Stimulated activated naive CD4-positive, alpha-beta T cell (primary cell): ENCODE measurements around the gene BFSP2.

Experiments used
- DNase-seq, 6 experiments: peaks; one replicate each; lab custom pipeline; 2025; lab: John Stamatoyannopoulos, UW

Gene BFSP2

GRCh38 chr3:133383175-133383574 is 16.7 kb upstream of the BFSP2 start:
- DNase-seq = no peak

DNA sequence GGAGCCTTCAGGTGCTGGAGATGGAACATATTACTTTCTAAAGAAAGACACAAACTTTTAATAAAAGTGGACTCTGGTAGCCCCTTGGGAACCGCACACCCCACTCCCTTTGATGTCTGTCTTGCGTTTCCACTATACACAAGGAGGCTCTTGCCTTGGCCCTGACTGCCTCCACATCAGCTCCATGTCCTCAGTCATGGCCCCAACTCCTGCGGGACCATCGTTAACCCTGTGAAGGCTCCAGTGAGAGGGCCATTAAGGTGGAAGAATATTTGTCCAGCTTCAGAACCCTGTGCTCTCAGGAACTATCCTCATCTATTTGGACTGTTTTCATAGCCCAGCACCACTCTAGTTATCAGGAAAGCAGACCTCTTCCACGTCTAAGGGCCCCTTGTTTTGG is 16.1 kb upstream of the BFSP2 start:
- no peak for DNase-seq

DNA sequence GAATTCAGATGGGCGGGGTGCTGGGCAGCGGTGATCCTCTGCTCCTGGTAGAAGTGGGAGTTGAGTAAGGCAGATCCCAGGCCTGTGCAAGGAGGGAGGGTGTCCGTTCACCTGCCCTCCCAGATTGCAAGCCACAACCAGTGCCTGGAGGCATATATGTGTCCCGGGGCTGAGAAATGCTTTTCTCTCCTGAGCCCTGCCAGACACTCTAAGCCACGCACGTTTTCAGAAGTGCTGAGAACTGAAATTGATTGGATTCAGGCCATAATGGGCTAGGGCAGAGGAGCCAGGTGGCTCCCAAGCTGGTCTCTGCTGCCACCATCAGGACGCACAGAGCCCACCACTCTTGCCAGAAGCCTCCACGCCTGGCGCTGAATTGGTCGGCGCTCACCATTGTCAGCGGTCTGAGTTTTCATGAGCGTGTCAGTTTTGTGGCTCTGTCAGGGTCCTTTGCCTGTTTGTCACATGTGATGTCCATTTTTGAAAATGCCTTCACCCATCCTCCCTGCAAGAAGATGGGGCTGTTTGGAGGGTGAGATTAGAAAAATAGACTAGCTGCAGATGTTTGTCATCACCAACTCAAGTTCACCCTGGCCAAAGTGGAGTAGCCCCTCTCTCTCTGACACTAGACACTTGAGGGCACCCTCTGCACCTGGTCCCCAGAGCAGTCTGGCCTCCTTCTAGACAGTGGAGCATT is 15.4 kb upstream of the BFSP2 start:
- DNase-seq = no peak

DNA sequence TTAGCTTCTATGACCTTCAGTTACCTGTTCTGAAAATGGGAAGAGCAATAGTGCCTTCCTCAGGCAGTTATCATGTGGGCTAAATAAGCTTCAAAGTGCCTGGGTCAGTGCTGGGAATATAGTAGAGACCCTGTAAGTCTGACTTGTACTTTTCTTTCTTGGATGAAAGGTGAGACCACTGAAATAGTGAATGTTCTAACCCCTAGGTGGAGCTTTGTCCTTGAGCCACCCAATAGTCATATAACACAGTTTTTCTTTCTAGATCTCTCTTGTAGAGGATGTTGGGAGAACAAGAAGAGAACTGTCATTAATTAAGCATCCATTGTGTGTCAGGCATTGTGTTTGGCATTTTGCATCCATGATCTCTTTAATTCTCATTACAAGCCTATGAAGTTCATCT is 13.0 kb upstream of the BFSP2 start:
- DNase-seq = no peak

DNA sequence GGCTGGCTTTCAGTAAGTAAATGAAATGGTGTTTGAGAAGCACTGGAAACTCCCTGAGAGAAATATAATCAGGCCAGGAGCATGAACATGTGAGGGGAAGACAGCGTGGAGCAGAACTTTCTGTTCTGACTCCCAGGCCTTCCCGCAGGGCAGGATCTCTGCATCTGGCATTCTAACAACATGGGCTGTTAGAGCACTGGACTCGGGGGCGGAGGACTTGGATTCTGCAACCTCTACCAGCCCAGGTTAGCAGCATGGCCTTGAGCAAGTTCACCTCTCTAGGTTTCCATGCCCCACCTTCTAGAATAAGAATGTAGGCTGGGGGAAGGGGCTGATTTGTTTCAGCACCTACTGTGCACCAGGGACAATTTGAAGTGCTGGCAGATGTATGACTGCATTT is 12.5 kb upstream of the BFSP2 start:
- no peak for DNase-seq

GRCh38 chr3:133388696-133389395 is 11.0 kb upstream of the BFSP2 start:
- no peak for DNase-seq

GRCh38 chr3:133390715-133391114 is 9.1 kb upstream of the BFSP2 start:
- DNase-seq = no peak

- no peak for DNase-seq
Observed at GRCh38 chr3:133393204-133393603, 6.7 kb upstream of the BFSP2 start.

DNA sequence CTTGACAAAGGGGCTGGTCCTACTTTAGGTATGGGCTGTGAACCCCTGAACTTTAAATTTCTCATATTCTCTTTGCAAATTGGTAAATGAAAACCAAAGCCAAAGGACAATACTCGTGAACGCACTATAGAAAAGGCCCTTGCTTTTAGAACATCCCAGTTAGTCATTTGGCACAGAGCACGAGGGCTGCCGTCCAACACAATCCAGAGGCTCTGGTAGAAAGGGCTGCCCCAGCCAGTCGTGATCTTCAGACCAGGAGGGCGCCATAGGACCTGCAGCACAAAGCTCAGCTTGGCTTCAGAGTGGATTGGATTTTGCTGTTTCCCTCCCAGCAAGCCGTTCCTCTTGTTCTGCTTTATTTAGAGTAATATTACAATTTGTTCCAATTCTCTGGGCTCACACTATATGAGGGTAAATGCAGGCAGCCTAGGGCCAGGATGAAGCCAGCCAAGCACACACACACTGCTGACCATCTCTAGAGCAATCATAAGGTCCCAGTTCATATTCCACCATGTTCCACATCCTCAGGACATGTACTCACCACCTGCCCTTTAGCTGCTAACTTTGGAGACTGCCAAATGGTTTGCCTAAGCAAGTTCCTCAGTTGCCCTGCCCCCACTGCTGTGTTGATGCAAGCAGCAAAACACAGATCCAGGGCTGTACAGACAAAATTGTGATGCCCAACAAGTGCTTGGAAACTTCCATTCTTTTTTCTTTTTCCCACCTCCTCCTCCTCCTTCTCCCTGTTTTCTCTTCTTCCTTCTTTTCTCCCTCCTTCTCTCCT is 6.0 kb upstream of the BFSP2 start:
- DNase-seq = no peak

GRCh38 chr3:133394561-133395311 is 5.1 kb upstream of the BFSP2 start:
- no peak for DNase-seq

GRCh38 chr3:133396906-133397305 is 3.0 kb upstream of the BFSP2 start:
- DNase-seq = no peak

DNA sequence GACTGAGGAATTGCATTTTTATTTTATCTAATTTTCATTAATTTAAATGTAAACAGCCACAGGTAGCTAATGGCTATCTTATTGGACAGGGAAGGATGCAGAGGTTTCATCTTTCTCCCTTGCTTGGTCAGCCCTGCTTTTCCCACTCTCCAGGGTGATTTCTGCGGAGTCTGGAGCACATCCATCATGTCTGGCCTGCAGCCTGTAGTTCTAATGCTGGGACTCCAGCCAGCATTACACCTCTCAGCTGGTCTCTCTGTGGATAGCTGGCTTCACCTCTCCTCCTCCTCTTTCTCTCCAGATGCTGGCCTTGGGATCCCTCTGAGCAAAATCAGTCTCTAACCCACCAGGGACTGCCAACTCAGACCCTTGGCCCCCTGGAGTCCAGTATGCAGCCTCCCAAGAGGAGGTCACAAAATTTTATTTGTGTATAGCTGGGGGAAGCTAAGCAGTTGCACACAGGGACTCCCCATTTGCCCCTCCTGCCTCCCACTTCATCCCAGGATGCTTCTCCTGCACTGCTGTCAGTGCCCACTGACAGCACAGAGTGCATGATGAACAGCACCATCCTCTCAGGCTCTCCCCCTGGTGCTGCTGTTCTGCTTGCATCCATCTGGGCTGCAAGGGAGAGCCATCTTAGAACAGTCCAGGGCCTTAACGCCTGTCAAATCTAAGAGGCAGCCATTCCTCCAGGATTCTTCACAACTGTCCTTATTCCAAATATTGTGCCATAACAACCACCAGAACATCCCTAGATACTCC is 1.7 kb downstream of the BFSP2 start:
- DNase-seq = no peak

GRCh38 chr3:133404920-133405319 is 5.1 kb downstream of the BFSP2 start:
- no peak for DNase-seq

- no peak for DNase-seq
Observed at GRCh38 chr3:133408366-133408765, 8.5 kb downstream of the BFSP2 start.

DNA sequence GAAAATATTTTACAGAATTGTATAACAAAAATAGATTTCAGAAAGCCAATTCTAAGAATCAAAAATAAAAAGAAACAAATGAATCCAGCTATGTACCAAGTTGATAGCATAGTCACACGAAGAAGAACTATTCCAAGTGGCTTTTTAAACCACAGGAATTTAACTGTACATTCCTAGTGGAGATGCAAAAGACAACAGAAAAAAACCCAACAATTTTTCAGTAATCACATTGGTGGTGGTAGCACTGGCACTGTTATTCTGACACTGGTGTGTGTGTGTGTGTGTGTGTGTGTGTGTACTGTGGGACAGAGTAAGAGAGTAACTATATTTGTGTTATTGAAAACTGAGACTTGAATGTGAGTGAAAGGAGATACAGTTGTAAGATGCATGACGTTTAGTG is 9.1 kb downstream of the BFSP2 start:
- no peak for DNase-seq

DNA sequence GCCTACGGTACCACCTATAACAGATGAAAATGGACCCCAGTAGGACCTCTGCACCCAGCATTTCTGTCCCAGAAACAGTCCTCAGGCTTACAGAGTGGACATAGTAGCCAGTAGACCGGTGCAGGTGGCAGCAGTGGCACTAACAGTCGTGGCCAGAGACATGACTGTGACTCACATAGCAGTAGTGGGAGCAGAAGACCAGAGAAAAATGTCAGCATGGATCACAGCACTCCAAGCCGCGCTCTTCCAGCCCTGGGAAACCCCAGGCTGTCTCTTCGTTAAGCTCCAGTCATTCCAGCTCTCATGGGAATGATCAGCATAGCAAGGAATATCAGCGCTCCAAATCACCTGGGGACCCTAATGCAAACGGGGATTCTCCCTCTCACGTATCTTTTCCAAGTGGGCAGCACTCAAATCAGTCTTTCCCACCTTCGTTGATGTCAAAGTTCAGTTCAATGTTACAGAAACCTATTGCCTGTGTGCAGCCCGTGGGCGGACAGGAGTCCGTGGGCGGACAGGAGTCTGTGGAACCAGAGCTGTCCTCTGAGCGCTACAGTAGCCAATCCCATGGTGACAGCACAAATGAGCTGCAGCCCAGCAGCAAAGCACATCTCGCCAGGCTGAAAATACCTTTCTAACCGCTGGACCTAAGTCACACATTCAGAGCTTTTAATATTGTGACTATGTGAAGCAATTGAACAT is 10.5 kb downstream of the BFSP2 start:
- no peak for DNase-seq

DNA sequence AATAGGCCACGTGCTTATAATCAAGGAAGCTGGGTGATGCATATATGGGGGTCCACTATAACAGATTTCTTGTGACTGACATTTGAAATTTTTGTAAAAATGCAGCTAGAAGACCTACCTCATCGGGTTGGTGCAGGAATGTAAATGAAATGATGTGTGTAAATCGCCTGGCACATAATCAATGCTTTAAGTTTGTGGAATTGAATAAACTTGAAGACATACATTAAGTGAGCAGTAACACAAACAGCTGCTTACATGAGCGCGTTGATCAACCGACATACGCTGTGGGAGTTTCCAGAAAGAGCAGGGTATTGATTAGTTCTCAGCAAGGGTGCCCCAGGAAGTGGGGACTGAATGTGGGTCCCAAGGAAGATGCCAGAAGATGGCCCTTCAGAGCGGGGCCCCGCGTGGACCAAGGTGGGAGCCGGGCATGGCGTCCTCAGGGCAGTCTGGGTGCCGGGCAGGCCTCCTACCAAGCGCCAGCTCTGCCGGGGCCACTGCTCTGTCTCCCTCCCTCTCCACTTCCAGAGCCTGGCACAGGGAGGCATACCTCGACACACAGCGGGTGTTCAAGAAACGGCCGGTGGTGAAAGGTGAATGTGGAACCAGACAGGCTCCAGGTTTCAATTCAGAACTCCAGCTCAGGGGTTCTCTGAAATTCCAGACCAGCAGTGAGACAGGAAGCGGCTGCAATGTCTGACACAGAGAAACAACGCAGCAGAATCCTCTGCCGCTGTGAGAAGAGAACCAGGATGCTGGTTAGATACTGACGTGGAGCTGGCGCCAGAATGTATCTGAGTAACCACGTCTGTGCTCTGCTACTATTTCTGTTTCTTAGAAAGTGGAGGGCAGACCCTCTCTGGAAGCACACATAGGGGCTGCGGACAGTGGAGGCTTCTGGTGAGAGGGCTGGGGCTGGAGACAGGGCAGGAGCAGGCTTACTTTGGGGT is 12.6 kb downstream of the BFSP2 start:
- DNase-seq = no peak

DNA sequence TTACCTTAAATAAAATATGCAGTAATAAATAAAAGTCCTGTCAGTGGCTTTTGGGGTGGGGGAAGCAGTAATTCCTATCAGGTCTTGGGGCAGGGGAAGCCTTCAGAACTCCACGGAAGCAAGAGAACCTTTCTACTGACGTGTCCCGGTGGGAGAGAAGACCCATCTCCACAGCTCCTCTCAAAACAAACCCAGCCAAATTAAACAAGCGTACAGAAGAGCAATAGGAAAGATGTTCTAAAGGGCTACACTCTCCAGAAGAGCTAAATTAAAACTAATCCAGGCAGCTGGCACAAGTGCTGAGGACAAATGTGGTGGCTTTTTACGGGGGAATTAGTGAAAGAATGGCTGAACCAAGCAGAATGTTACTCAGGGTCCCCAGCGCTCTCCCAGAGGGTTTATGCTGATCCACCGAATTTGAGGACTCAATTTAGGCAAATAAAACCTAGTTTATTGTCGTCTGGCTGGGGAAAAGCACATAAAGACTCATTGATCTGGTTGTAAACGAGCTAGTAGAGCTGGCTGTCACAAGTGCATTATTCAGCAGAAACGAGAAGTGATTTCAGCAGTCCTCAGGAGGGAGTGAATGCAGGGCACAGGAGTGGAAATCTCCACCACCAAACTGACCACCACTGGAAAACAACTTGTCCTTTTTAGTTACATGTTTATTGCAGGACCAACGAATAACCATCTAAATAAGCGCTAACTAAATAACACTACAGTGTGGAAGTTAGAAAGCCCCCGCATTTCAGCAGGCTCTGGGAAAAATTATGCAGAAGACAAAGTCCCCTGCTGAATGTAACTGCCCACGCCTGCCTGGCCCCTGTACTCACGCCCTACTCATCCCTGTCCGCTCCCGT is 13.5 kb downstream of the BFSP2 start:
- no peak for DNase-seq

DNA sequence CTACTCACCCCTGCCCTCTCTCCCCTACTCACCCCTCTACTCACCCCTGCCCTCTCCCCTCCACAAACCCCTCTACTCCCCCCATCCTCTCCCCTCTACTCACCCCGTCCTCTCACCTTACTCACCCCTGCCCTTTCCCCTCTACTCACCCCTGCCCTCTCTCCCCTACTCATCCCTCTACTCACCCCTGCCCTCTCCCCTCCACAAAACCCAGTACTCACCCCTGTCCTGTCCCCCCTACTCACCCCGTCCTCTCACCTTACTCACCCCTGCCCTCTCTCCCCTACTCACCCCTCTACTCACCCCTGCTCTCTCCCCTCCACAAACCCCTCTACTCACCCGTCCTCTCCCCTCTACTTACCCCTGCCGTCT is 14.2 kb downstream of the BFSP2 start:
- DNase-seq = no peak
